SU-DHL-6 (cell line): ENCODE measurements around the gene SERPINA7.

ENCODE experiments used
- CTCF ChIP-seq: fragments of 200-600 bp; sonication (generic); IDR thresholded peaks from one replicate; pipeline ENCODE4 v1.5.1; 2017; ENCODE audit warnings: antibody characterized with exemption, mild to moderate bottlenecking, low read length, moderate library complexity; ENCODE audit not compliant: insufficient read depth, poor library complexity, severe bottlenecking
- EZH2phosphoT487 ChIP-seq: fragments of 200-600 bp; sonication (generic), shearing (Covaris generic); conservative IDR thresholded peaks from 2 replicates; pipeline ENCODE4 v1.6.1; 2018; ENCODE audit warnings: mild to moderate bottlenecking, antibody characterized with exemption, low read length, moderate library complexity, mixed read lengths

DNA sequence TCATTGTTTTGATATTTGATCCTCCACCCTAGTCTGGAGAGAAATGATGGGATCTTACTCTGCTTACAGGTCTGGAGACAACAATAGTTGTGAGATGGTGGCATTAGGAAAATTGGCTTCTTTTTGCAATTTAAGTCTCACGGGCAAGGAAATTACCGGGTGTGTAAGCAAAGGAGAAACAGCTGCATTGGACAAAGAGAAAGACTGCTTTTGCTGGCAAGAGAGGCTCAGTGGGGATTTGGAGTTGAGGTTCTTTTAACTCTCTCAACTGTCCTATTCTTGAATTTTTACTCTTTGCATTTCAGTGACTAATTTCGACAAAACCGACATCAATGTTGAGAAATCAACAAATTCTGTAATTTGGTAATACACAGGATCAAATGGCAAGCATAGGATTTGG is 2.3 kb upstream of the SERPINA7 start:
- TF ChIP-seq CTCF (no peak), EZH2phosphoT487 (no peak)
